ENCODE results near the gene CCDC175.

Gene CCDC175

DNA sequence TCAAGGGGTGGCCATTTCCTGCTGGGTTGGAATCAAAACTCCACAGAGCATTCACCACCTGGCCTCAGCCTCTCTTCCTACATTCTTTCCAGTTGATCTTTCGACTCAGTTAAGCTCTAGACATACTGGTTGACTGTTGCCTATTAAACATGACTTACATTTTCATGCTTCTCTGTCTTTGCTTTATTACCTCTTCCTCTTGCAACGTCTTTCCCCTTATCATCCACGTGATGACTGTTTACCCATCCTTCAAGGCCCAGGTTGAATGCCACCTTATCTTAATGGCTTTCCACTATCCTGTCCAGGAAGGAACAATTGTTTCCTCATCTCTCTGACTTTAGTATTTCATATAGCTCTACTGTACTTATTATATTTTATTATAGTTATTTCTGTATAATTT lies 24.4 kb upstream of the CCDC175 start:
- ATAC-seq, result no peak
- TF ChIP-seq OSR1 (CRISPR knock-in tag; IDR thresholded peaks at IDR 0.05) (no peak), PPARA (CRISPR knock-in tag; IDR thresholded peaks at IDR 0.05; ENCODE audit: borderline replicate concordance) (no peak), GLIS3 (CRISPR knock-in tag; IDR thresholded peaks at IDR 0.05) (no peak), CSDC2 (CRISPR knock-in tag; IDR thresholded peaks at IDR 0.05) (no peak), SNAI2 (CRISPR knock-in tag; IDR thresholded peaks at IDR 0.05) (no peak), TOX (CRISPR knock-in tag; IDR thresholded peaks at IDR 0.05; ENCODE audit: borderline replicate concordance) (no peak), ISL1 (CRISPR knock-in tag; IDR thresholded peaks at IDR 0.05) (no peak), ESRRG (CRISPR knock-in tag; IDR thresholded peaks at IDR 0.05) (no peak), ZNF70 (CRISPR knock-in tag; IDR thresholded peaks at IDR 0.05) (no peak), ZFP3 (CRISPR knock-in tag; IDR thresholded peaks at IDR 0.05) (no peak), BACH2 (CRISPR knock-in tag; IDR thresholded peaks at IDR 0.05; ENCODE audit: borderline replicate concordance) (no peak), ARNTL (CRISPR knock-in tag; IDR thresholded peaks at IDR 0.05; ENCODE audit: borderline replicate concordance, low read depth) (no peak)
- TF ChIP-seq, protein P1, sequence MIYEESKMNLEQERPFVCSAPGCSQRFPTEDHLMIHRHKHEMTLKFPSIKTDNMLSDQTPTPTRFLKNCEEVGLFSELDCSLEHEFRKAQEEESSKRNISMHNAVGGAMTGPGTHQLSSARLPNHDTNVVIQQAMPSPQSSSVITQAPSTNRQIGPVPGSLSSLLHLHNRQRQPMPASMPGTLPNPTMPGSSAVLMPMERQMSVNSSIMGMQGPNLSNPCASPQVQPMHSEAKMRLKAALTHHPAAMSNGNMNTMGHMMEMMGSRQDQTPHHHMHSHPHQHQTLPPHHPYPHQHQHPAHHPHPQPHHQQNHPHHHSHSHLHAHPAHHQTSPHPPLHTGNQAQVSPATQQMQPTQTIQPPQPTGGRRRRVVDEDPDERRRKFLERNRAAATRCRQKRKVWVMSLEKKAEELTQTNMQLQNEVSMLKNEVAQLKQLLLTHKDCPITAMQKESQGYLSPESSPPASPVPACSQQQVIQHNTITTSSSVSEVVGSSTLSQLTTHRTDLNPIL (CRISPR knock-in tag; IDR thresholded peaks at IDR 0.05; ENCODE audit: low read depth), result no peak
- TF ChIP-seq, protein P2, sequence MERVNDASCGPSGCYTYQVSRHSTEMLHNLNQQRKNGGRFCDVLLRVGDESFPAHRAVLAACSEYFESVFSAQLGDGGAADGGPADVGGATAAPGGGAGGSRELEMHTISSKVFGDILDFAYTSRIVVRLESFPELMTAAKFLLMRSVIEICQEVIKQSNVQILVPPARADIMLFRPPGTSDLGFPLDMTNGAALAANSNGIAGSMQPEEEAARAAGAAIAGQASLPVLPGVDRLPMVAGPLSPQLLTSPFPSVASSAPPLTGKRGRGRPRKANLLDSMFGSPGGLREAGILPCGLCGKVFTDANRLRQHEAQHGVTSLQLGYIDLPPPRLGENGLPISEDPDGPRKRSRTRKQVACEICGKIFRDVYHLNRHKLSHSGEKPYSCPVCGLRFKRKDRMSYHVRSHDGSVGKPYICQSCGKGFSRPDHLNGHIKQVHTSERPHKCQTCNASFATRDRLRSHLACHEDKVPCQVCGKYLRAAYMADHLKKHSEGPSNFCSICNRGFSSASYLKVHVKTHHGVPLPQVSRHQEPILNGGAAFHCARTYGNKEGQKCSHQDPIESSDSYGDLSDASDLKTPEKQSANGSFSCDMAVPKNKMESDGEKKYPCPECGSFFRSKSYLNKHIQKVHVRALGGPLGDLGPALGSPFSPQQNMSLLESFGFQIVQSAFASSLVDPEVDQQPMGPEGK (CRISPR knock-in tag; IDR thresholded peaks at IDR 0.05; ENCODE audit: borderline replicate concordance), result no peak
- TF ChIP-seq, protein P3, sequence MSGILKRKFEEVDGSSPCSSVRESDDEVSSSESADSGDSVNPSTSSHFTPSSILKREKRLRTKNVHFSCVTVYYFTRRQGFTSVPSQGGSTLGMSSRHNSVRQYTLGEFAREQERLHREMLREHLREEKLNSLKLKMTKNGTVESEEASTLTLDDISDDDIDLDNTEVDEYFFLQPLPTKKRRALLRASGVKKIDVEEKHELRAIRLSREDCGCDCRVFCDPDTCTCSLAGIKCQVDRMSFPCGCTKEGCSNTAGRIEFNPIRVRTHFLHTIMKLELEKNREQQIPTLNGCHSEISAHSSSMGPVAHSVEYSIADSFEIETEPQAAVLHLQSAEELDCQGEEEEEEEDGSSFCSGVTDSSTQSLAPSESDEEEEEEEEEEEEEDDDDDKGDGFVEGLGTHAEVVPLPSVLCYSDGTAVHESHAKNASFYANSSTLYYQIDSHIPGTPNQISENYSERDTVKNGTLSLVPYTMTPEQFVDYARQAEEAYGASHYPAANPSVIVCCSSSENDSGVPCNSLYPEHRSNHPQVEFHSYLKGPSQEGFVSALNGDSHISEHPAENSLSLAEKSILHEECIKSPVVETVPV (CRISPR knock-in tag; IDR thresholded peaks at IDR 0.05), result no peak

DNA sequence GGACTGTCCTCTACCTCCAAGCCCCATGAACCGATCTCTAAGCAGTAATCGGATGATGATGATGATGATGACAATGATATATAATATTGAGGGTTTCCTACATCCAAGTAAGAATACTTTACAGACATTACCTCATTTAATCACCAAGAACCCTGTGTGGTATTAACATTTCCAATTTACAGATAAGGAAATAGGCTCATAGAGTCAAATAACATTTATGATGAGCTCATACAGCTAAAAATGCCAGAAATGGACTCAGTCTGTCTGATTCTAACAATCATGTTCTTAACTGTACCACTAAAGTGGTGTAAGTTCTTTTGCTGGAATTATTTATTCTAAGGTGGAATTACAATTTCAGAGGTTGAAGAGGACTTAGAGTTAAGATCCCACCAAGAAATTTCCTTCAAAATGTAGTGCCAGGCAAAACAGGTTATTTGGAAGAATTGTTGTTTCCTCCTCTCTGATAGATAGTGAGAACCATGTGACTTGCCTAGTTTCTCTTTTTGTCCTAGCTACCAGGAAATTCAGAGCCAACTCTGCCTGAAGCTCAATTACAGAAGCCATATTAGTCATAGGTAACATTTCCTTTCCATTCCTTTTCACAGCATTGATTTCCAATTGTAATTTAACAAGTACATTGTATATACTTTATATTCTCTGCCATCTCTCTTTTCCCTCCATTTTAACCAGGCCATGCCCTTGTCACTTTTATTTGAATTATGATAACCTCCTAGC lies 23.8 kb upstream of the CCDC175 start:
- no peak for ATAC-seq

More for the DNA sequence above, 23.8 kb upstream of the CCDC175 start:
- TF ChIP-seq ZFP3 (CRISPR knock-in tag; IDR thresholded peaks at IDR 0.05) (no peak), ESRRG (CRISPR knock-in tag; IDR thresholded peaks at IDR 0.05) (no peak), TCF4 (CRISPR knock-in tag; IDR thresholded peaks at IDR 0.05; ENCODE audit: borderline replicate concordance) (no peak), ARNTL (CRISPR knock-in tag; IDR thresholded peaks at IDR 0.05; ENCODE audit: borderline replicate concordance, low read depth) (no peak), CSDC2 (CRISPR knock-in tag; IDR thresholded peaks at IDR 0.05) (no peak), BACH2 (CRISPR knock-in tag; IDR thresholded peaks at IDR 0.05; ENCODE audit: borderline replicate concordance) (no peak), PPARA (CRISPR knock-in tag; IDR thresholded peaks at IDR 0.05; ENCODE audit: borderline replicate concordance) (no peak), SNAI2 (CRISPR knock-in tag; IDR thresholded peaks at IDR 0.05) (no peak), GLIS3 (CRISPR knock-in tag; IDR thresholded peaks at IDR 0.05) (no peak), ZNF70 (CRISPR knock-in tag; IDR thresholded peaks at IDR 0.05) (no peak), OSR1 (CRISPR knock-in tag; IDR thresholded peaks at IDR 0.05) (no peak), ZFP30 (CRISPR knock-in tag; IDR thresholded peaks at IDR 0.05) (no peak), ZNF8 (CRISPR knock-in tag; IDR thresholded peaks at IDR 0.05) (no peak), TOX (CRISPR knock-in tag; IDR thresholded peaks at IDR 0.05; ENCODE audit: borderline replicate concordance) (no peak)
- TF ChIP-seq, protein P2 (CRISPR knock-in tag; IDR thresholded peaks at IDR 0.05; ENCODE audit: borderline replicate concordance), result no peak
- TF ChIP-seq, protein P4, sequence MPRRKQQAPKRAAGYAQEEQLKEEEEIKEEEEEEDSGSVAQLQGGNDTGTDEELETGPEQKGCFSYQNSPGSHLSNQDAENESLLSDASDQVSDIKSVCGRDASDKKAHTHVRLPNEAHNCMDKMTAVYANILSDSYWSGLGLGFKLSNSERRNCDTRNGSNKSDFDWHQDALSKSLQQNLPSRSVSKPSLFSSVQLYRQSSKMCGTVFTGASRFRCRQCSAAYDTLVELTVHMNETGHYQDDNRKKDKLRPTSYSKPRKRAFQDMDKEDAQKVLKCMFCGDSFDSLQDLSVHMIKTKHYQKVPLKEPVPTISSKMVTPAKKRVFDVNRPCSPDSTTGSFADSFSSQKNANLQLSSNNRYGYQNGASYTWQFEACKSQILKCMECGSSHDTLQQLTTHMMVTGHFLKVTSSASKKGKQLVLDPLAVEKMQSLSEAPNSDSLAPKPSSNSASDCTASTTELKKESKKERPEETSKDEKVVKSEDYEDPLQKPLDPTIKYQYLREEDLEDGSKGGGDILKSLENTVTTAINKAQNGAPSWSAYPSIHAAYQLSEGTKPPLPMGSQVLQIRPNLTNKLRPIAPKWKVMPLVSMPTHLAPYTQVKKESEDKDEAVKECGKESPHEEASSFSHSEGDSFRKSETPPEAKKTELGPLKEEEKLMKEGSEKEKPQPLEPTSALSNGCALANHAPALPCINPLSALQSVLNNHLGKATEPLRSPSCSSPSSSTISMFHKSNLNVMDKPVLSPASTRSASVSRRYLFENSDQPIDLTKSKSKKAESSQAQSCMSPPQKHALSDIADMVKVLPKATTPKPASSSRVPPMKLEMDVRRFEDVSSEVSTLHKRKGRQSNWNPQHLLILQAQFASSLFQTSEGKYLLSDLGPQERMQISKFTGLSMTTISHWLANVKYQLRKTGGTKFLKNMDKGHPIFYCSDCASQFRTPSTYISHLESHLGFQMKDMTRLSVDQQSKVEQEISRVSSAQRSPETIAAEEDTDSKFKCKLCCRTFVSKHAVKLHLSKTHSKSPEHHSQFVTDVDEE (CRISPR knock-in tag; IDR thresholded peaks at IDR 0.05), result no peak
